DMS114 treated with DMSO at 0.1 percent for 48 hours (cell line): ENCODE data around the gene MPP3.
A peak's percentile ranks its signal among the peaks of the same experiment; 100 is the strongest.
"Not testable (repeated sequence)": the region's sequence is repeated elsewhere in the genome, so short reads cannot be mapped to it uniquely, and the experiment has no call there.

Source experiments
- DNase-seq: peaks from one replicate; lab custom pipeline; 2025; ENCODE audit not compliant: unreplicated experiment; lab: John Stamatoyannopoulos, UW

MPP3 gene

DNA sequence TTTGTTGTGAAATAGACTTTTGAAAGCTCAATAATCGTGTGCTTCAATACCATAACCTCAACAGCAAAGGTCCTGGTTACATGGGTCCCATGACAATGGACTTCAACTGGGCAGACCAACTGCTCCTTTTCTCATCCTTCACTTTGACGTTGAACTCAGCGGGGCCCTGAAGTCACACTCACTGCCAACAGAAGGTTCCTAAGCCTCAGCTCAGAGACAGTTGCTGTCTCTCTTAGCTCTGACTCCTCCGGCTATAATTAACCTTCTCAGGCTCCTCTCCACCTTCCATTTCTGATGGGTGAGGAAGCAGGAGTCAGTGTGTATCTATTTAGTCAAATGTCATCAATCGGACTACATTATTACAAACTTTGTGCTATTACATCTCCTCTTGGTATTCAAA lies 23.8 kb downstream of the MPP3 start:
- DNase-seq, result no peak

- no peak for DNase-seq
These were observed 24.9 kb downstream of the MPP3 start for GRCh38 chr17:43808076-43808475.

- no peak for DNase-seq
These were observed 27.8 kb downstream of the MPP3 start for GRCh38 chr17:43805117-43805516.

DNA sequence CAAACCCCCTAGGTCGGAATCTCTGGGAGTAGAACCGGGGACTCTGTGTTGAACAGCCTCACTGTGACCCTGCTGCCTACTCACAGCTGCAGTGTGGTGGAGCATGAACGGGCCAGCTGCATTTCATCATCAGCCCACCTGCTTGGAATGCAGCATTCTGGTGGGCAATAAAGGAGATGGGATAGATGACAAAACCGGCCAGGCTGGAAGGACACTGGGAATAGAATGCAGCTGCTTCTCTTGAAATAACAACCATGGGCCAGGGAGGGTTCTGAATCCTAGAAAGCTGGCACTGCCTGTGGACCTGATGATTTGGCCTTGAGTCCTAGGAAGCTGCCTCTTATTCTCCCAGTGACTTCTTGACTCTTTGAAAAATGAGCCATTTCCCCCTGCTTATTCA lies 29.2 kb downstream of the MPP3 start:
- DNase-seq, result no peak

GRCh38 chr17:43801844-43802243 lies 31.1 kb downstream of the MPP3 start:
- DNase-seq, result no peak

DNA sequence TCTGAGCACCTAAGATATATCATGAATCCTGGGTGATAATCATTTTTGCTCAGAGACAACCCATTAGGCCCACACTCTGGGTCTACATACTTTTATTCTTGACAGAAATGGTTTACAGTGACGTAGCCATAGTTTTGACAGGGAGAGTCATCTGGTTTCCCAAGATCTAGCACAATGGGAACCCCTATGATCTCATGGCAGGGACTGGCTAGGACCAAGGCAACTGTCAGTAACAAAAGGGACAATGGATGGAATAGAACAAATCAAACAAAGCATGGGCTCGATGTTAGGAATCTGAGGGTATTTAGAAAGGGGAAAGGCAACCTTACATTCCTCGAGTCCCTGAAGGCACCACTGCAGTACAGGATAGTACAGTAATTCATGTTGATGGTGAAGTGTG lies 32.2 kb downstream of the MPP3 start:
- no peak for DNase-seq

DNA sequence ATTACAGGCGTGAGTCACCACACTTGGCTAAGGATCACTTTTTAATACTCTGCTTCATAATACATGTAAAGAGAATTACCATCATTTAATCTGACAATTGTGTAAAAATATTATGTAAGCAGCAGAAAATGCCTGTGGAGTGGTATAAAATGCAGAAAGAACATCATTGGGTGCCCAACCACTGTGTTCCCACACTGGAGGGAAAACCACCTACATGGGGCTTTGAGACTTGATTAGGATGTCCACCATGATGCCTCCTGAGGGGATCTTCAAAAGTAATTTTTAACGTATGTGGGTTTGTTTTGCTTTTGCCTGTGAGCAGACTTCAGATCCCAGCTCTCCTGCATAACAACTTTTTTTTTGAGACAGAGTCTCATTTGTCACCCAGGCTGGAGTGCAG lies 33.9 kb downstream of the MPP3 start:
- no peak for DNase-seq

DNA sequence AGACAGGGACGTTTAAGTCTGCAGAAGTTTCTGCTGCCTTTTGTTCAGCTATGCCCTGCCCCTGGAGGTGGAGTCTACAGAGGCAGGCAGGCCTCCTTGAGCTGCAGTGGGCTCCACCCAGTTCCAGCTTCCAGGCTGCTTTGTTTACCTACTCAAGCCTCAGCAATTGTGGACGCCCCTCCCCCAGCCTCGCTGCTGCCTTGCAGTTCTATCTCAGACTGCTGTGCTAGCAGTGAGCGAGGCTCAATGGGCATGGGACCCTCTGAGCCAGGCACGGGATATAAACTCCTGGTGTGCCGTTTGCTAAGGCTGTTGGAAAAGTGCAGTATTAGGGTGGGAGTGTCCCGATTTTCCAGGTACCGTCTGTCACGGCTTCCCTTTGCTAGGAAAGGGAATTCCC lies 34.9 kb downstream of the MPP3 start:
- not testable (repeated sequence) for DNase-seq

GRCh38 chr17:43792668-43793067 lies 40.3 kb downstream of the MPP3 start:
- not testable (repeated sequence) for DNase-seq

DNA sequence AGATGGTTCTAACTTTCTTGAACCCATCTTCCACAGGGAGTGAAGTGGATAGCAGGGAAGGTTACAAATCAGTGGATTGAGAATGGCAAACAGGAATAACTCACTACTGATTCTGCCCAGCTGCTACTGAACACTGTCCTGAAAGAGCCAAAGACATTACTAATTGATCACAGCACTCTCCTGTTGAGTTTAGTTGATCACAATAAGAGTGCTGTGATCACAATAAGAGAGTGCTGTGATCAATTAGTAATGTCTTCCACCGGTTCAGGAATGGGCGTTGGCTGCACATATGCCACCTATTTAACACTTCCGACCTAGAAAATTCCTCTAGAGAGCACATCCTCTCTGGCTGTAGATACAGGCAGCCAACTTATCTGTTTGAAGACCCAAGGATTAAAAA lies 41.4 kb downstream of the MPP3 start:
- DNase-seq, result peak; percentile 14

GRCh38 chr17:43790311-43790940 lies 42.5 kb downstream of the MPP3 start:
- DNase-seq, result no peak

DNA sequence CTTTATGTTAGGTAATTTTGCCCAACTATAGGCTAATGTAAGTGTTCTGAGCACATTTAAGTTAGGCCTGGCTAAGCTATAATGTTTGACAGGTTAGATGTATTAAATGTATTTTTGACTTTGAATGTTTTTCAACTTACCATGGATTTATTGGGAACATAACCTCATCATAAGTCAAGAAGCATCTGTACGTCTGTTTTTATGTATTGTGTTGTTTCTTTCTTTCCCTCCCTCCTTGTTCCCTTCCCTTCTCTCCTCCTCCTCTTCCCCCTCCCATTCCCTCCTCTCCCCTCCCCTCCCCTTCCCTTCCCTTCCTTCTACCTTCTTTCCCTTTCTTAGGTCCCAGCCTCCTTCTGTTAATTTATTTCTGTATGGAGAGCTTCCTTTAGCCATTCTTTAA lies 43.5 kb downstream of the MPP3 start:
- no peak for DNase-seq

GRCh38 chr17:43788540-43788939 lies 44.4 kb downstream of the MPP3 start:
- no peak for DNase-seq

DNA sequence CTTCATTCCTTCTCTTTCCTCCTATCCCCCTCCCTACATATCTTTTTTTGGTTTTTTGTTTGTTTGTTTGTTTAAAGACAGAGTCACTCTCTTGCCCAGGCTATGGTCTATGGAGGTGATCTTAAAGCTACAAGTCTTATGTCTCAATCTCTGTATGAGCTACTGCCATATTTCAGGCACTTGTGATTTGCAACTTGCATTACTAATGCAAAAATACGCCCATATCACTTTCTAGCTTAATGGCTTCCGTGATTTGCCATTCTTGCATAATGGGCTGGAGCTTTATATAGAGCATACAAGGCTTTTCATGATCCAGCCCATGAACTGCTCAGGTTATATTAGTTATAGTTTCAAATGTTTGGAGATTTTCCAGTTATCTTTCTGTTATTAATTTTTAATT lies 45.2 kb downstream of the MPP3 start:
- DNase-seq, result no peak

- no peak for DNase-seq
These were observed 48.3 kb downstream of the MPP3 start for GRCh38 chr17:43784628-43785101.

DNA sequence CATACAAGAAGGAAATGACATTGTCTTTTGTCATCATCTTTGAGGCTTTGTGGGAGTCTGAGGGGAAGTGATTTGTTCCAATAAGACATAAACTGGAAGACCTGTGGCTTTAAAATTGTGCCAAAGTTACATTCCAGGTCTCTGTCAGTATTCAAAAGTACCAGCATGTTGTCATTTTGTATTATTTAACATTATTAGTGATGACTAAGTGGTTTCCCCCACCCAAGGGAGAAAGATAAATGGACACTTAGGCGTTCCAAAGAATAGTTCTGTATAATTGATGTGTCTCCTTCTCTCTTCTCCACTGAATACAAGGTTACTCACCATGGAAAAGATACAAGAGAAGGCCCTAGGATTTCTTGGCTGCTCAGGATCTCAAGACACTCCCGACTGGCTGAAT lies 48.9 kb downstream of the MPP3 start:
- no peak for DNase-seq

GRCh38 chr17:43782913-43783680 lies 49.8 kb downstream of the MPP3 start:
- DNase-seq, result no peak

DNA sequence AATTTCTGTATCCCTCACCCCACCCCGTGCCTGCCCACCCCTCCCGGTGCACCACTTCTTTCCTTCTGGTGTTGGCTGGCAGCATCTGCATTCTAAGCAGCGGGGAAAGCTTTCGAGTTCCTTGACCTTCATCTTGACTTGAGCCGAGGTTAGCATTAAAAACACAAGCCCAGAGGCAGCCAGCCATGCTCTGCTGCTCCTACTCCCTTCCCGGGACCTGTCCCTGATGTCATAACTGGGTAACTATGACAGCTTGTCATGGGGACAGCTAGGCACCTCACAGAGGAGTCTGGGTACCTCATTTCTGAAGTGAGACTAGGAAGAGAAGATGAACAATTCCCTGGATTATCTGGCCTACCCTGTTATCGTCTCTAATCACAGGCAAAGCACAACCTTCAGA lies 52.8 kb downstream of the MPP3 start, which contains the start of gene CFAP97D1:
Gene CFAP97D1, plus strand, starts transcription at position 301 of the 400 bp plus-strand sequence. Its CDS starts 28 bp downstream, at position 329.
- DNase-seq, result no peak

- DNase-seq, result no peak
These were observed 53.5 kb downstream of the MPP3 start for GRCh38 chr17:43779145-43780125.

DNA sequence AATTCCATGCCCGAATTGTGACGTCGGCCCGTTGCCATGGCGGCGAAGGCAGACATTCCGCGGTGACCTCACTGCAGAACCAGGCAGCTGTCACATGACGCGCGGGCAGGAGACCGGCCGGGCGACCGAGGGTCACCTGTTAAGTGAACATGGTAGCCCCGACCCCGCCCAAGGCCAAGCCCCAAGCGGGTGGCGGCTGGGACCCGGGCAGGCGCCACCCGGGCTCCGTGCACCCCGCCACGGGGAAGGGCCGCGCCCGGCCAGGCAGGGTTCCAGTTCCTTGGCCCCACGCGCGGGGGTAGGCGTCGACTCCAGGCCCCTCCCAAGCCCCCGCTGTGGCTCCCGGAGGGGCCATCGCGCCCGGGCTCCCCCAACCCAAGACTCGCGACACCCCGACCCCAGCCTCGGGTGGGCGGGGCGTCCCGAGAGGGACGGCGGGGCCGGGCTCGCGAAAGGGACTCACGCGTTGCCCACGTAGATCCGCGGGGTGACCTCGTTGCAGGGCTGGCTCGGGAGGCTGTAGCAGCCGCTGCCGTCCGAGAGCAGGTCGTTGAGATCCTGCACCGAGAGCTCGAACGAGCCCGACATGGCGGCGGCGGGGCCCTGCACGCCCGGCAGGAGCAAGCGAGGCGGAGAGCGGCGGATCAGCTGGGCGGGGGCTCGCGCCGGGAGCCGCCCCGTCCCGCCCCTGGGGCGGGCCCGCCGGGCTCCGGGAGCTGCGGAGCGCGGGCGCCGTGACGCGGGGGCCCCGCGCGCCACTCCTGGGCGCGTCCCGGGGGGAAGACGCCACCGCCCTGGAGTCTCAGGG lies 54.4 kb downstream of the MPP3 start, which contains the start of gene DUSP3:
Gene DUSP3, minus strand, starts transcription at position 641 of the 808 bp plus-strand sequence. Its CDS starts 53 bp downstream, at position 588.
- DNase-seq, result peak; percentile 63
